AG09319 (cell line): Measurements from ENCODE around the gene LCK.

Experiments
- DNase-seq: peaks from one replicate; pipeline ENCODE4 v3.0.0-alpha.2; 2010; ENCODE audit warnings: low read depth; ENCODE audit errors: extremely low read depth
- TF ChIP-seq, protein P1 (sequence below): IDR thresholded peaks from 2 replicates; pipeline ENCODE4 v1.5.1; 2011; ENCODE audit warnings: low read depth, mild to moderate bottlenecking, inconsistent platforms, low read length, moderate library complexity

Gene LCK

DNA sequence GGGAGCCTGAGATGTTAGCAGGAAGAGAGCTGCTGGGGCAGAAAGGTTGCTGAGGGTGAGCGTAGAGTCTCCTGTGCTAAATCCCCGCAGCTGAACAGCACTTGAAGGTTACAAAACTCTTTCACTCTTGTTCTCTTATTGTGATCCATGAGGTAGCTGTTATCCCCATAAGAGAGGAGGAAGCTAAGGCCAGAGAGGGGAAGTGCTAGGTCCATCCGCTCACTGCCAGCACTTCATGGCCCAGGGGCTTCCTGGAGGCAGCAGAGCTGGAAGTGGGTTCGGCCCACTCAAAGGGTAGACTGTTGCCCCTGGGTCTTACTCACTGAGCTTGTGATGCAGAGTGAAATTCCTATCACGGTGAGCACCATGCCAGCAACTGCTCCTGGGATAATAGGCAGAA, 34.5 kb upstream of the LCK start:
- TF ChIP-seq, protein P1, sequence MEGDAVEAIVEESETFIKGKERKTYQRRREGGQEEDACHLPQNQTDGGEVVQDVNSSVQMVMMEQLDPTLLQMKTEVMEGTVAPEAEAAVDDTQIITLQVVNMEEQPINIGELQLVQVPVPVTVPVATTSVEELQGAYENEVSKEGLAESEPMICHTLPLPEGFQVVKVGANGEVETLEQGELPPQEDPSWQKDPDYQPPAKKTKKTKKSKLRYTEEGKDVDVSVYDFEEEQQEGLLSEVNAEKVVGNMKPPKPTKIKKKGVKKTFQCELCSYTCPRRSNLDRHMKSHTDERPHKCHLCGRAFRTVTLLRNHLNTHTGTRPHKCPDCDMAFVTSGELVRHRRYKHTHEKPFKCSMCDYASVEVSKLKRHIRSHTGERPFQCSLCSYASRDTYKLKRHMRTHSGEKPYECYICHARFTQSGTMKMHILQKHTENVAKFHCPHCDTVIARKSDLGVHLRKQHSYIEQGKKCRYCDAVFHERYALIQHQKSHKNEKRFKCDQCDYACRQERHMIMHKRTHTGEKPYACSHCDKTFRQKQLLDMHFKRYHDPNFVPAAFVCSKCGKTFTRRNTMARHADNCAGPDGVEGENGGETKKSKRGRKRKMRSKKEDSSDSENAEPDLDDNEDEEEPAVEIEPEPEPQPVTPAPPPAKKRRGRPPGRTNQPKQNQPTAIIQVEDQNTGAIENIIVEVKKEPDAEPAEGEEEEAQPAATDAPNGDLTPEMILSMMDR = no peak
- no peak for DNase-seq

DNA sequence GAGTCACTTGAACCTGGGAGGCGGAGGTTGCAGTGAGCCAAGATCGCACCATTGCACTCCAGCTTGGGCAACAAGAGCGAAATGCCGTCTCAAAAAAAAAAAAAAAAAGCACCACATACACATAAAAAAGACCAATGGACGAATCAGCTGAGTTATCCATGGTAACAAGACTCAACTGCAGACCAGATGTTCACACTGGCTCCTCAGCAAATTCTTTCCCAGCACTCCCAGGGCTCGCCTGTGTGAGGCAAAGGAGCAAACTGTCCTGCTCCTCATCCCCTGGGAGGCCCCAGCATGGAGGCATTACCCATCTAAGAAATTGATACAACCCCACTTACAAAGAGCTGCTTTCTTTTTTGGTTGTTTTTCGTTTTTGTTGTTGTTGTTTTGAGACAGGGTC, 32.0 kb upstream of the LCK start:
- TF ChIP-seq, protein P1 = no peak
- no peak for DNase-seq

DNA sequence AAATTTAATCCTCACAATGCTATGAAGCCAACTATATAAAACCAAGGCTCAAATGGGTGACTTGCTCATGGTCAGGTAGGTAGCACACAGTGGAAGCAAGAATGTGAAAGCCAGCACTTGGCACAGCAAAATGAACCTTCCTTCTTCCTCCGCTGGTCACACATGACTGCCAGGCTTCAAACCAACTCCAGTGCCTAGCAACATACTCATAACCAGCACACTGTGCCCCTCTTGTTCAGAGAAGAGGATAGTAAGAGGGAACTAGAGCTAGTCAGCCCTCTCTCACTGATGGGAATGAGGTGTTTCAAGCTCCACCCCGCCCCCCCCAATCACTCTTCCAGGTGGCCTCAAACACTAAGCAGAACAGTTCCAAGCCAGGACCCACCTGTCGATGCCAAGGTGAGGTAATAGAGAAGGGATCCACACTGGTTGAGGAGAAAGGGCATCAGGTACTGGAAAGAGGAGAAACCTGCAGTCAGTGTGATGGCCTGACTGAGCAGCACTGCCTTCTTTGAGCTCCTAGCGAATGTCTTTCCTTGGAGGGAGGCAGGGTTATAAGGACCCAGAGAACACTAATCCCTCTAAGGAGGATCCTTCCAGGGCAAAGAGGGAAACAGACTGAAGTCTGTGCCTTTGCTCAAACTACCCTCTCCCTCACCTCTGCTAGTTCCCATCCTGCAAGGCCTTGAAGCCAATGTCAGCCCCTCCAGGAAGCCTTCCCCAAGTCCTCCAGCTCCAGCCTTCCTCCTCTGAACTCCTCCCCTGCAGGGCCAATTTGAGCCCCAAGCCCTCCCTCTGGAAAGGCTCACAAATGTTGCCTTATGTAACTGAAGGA, 30.1 kb upstream of the LCK start:
- TF ChIP-seq, protein P1 = no peak
- DNase-seq = no peak

DNA sequence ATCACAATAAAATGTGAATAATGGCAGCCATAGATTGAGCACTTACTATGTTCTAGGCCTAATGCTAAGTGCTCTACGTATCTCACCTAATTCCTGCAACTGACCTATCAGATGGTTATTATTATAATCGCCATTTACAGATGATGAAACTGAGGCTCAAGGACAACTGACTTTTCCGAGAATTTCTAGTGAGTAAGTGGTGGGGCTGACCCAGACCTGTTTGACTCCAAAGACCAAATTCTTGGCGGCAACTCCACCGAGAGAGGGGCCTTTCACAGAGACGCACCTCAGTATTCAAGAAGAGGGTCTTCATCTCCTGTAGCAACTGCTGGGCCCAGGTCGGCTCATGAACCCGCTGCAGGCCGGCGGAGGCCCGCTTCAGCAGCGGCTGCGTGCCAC, 29.5 kb upstream of the LCK start:
- TF ChIP-seq, protein P1 = no peak
- DNase-seq = no peak

DNA sequence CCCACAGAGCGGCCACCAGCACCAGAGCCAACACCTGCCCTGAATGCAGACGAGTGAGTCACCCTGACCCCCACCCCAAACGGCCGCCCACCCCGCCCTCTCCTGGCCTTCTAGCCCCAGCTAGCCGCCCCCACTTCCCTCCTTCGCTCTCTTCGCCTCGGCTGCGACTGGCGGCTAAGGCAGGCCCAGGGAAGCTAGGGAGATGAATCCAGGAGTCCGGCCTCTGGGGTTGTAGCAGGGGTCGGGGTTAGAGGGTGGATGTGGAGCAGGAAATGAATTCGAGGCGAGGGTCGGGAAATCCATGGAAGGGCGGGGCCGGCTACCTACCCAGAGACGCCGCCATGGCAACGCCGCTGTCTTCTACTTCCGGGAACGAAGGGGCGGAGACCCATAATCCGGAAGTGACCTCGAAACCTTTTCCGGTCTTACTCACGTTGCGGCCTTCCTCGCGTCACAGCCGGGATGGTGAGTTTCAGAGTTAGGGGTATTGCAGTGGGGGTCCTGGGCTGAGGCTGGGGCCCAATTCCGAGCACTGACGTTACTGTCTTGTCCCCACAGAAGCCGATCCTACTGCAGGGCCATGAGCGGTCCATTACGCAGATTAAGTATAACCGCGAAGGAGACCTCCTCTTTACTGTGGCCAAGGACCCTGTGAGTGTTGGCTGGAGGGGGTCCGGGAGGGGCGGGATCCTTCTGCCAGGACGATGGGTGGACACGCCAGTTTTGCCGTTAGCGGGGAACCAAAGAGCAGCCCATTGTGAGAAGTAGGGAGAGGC, 28.9 kb upstream of the LCK start, which contains the start of the genes EIF3I and TMEM234:
TSS of gene EIF3I (plus strand) at position 428 of the 776 bp plus-strand sequence. CDS start at position 463, 35 bp downstream.
TSS of gene TMEM234 (minus strand) at position 374 of the 776 bp plus-strand sequence. CDS start at position 343, 31 bp downstream.
- DNase-seq = no peak
- TF ChIP-seq, protein P1 = no peak

DNA sequence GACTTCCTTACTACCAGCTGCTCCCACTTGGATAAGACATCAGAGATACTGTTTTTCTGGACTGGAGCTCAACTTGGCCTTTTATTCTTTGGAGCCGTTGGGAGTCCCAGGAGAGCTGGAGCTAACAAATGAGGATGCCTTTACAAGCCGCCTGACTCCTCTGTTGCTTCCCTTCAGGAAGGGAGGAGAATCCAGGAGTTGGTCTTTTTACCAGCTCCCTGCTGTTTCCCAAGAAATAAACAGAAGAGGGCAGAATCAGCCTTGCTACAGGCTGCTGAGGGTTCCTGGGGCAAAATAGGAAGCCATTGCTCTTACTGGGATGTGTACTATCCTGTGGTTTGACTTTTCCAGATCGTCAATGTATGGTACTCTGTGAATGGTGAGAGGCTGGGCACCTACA, 27.4 kb upstream of the LCK start:
- TF ChIP-seq, protein P1 = no peak
- no peak for DNase-seq

DNA sequence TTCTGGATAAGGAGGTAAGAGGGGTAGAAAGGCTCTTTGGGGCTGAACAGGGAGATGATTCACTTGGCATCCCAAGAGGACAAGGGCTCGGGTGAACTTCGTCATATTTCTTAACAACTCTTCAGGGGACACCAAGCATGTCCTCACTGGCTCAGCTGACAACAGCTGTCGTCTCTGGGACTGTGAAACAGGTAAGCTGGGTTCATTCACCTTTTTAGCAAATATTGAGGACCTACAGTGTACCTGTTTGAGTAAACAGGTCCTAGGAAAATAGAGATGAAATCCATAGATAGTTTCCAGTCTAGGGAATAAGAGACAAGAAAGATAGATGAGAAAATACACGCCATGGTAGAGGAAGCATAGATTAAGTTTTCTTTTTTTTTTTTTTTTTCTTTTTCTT, 26.8 kb upstream of the LCK start:
- no peak for DNase-seq
- TF ChIP-seq, protein P1 = no peak
